Measurements from ENCODE around the gene AIFM2. TPM values are rescaled to one million over a fixed set of nuclear protein-coding genes. Genes with fewer than 3 reads are reported as not detected.
A peak's percentile ranks its signal among the peaks of the same experiment; 100 is the strongest.

AIFM2 gene
- total and polyA plus RNA-seq, 2 of the 13 experiments (the other 11 are each of a cell fraction or from before 2014, with no cell fraction given), result 20.3 to 29.5 TPM

DNA sequence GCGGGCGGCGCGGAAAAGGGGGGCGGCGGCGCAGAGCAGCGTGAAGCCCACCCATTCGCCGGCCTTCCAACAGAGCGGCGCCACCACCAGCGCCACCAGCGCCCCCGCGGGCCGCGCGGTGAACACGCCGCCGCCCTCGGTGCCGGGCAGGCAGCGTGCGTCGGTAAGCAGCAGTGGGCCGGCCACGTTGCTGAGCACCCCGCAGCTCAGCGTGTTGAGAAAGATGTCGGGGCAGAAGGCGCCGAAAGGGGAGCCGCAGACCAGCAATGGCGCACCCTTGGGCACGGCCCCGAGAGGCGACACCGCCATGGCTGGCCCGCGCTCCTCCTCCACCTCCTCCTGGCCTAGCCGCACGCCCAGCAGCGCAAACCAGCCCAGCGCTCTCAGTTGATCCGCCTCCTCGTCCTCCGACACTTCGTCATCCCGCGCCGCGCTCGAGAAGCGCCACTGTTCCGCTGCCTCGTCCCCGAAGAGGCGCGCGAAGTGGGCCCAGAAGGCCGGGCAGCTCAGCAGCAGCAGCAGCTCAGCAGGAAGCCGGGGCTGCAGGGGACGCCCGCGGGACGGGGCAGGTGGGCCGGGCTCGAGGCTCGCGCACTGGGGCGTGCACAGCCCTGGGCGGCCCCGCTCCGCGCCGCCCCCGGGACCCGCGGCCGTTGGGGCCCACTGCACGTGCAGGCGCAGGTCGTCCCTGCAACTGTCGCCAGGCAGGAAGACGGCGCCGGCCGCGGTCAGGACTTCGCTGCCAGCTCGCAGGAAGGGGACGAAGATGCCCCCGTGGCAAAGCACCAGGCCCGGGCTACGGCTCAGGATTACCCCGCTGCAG is 13.3 kb upstream of the AIFM2 start (continued):
- no peak for TF ChIP-seq ZNF101 (CRISPR knock-in tag; IDR thresholded peaks at IDR 0.05; ENCODE audit: borderline replicate concordance, low read depth)
- peak; percentile 19; the same call in 1 of the 2 replicates for TF ChIP-seq RXRB (CRISPR knock-in tag; IDR thresholded peaks at IDR 0.05; ENCODE audit: borderline replicate concordance)
- TF ChIP-seq ZNF615 (CRISPR knock-in tag; IDR thresholded peaks at IDR 0.05; ENCODE audit: borderline replicate concordance), result no peak
- no peak for TF ChIP-seq CREB1 (IDR thresholded peaks at IDR 0.05)
- TF ChIP-seq CREB1 (CRISPR knock-in tag; IDR thresholded peaks at IDR 0.05), result no peak
- TF ChIP-seq ATRX (CRISPR knock-in tag; IDR thresholded peaks at IDR 0.05; ENCODE audit: borderline replicate concordance), result no peak
- TF ChIP-seq, protein P1, sequence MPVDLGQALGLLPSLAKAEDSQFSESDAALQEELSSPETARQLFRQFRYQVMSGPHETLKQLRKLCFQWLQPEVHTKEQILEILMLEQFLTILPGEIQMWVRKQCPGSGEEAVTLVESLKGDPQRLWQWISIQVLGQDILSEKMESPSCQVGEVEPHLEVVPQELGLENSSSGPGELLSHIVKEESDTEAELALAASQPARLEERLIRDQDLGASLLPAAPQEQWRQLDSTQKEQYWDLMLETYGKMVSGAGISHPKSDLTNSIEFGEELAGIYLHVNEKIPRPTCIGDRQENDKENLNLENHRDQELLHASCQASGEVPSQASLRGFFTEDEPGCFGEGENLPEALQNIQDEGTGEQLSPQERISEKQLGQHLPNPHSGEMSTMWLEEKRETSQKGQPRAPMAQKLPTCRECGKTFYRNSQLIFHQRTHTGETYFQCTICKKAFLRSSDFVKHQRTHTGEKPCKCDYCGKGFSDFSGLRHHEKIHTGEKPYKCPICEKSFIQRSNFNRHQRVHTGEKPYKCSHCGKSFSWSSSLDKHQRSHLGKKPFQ (CRISPR knock-in tag; IDR thresholded peaks at IDR 0.05; ENCODE audit: insufficient replicate concordance), result peak; percentile 51
- TF ChIP-seq HNF4G (IDR thresholded peaks at IDR 0.05; ENCODE audit: borderline replicate concordance, low read depth, low read length), result no peak
- TF ChIP-seq HNF4G (CRISPR knock-in tag; IDR thresholded peaks at IDR 0.05; ENCODE audit: borderline replicate concordance, low read depth), result 0 out of 2 replicates have a peak, but pooled peaks have one; percentile 22
- no peak for TF ChIP-seq ETV5 (CRISPR knock-in tag; IDR thresholded peaks at IDR 0.05; ENCODE audit: borderline replicate concordance)
- TF ChIP-seq FLYWCH1 (CRISPR knock-in tag; IDR thresholded peaks at IDR 0.05), result peak; percentile 80; the same call in 1 of the 2 replicates
- TF ChIP-seq ZNF788 (CRISPR knock-in tag; IDR thresholded peaks at IDR 0.05; ENCODE audit: borderline replicate concordance), result peak; percentile 36; the same call in 1 of the 2 replicates
- TF ChIP-seq ZNF564 (CRISPR knock-in tag; IDR thresholded peaks at IDR 0.05), result peak; percentile 80; the same call in 1 of the 2 replicates
- no peak for TF ChIP-seq MAZ (IDR thresholded peaks at IDR 0.05; ENCODE audit: borderline replicate concordance, low read depth, low read length)
- TF ChIP-seq MAZ (CRISPR knock-in tag; IDR thresholded peaks at IDR 0.05; ENCODE audit: low read depth), result peak; percentile 44; the same call in 1 of the 2 replicates
- TF ChIP-seq ZNF782 (CRISPR knock-in tag; IDR thresholded peaks at IDR 0.05; ENCODE audit: borderline replicate concordance), result no peak
- no peak for TF ChIP-seq GATAD2A (CRISPR knock-in tag; IDR thresholded peaks at IDR 0.05)
- TF ChIP-seq ZNF781 (CRISPR knock-in tag; IDR thresholded peaks at IDR 0.05; ENCODE audit: borderline replicate concordance, not compliant biosample characterization), result no peak
- TF ChIP-seq, protein P2, sequence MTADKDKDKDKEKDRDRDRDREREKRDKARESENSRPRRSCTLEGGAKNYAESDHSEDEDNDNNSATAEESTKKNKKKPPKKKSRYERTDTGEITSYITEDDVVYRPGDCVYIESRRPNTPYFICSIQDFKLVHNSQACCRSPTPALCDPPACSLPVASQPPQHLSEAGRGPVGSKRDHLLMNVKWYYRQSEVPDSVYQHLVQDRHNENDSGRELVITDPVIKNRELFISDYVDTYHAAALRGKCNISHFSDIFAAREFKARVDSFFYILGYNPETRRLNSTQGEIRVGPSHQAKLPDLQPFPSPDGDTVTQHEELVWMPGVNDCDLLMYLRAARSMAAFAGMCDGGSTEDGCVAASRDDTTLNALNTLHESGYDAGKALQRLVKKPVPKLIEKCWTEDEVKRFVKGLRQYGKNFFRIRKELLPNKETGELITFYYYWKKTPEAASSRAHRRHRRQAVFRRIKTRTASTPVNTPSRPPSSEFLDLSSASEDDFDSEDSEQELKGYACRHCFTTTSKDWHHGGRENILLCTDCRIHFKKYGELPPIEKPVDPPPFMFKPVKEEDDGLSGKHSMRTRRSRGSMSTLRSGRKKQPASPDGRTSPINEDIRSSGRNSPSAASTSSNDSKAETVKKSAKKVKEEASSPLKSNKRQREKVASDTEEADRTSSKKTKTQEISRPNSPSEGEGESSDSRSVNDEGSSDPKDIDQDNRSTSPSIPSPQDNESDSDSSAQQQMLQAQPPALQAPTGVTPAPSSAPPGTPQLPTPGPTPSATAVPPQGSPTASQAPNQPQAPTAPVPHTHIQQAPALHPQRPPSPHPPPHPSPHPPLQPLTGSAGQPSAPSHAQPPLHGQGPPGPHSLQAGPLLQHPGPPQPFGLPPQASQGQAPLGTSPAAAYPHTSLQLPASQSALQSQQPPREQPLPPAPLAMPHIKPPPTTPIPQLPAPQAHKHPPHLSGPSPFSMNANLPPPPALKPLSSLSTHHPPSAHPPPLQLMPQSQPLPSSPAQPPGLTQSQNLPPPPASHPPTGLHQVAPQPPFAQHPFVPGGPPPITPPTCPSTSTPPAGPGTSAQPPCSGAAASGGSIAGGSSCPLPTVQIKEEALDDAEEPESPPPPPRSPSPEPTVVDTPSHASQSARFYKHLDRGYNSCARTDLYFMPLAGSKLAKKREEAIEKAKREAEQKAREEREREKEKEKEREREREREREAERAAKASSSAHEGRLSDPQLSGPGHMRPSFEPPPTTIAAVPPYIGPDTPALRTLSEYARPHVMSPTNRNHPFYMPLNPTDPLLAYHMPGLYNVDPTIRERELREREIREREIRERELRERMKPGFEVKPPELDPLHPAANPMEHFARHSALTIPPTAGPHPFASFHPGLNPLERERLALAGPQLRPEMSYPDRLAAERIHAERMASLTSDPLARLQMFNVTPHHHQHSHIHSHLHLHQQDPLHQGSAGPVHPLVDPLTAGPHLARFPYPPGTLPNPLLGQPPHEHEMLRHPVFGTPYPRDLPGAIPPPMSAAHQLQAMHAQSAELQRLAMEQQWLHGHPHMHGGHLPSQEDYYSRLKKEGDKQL (CRISPR knock-in tag; IDR thresholded peaks at IDR 0.05; ENCODE audit: low read depth), result no peak; the same call in 1 of the 2 replicates
- TF ChIP-seq JUN (CRISPR knock-in tag; IDR thresholded peaks at IDR 0.05), result no peak
- TF ChIP-seq ZNF230 (CRISPR knock-in tag; IDR thresholded peaks at IDR 0.05), result no peak
- no peak for TF ChIP-seq ZBTB25 (CRISPR knock-in tag; IDR thresholded peaks at IDR 0.05)

All from HepG2 (cell line).